Measurements from ENCODE around the gene SNUPN.

- TF ChIP-seq CTCF (IDR thresholded peaks at IDR 0.05) (no peak), POLR2A (IDR thresholded peaks at IDR 0.05) (no peak)
These were observed 51.7 kb downstream of the SNUPN start for GRCh38 chr15:75573648-75574384.
